ENCODE data around the gene TOP3A. TPM values are rescaled to one million over a fixed set of nuclear protein-coding genes. Genes with fewer than 3 reads are reported as not detected.

TOP3A gene
- total RNA-seq, 1 experiment from 2014 or later: 100 TPM

DNA sequence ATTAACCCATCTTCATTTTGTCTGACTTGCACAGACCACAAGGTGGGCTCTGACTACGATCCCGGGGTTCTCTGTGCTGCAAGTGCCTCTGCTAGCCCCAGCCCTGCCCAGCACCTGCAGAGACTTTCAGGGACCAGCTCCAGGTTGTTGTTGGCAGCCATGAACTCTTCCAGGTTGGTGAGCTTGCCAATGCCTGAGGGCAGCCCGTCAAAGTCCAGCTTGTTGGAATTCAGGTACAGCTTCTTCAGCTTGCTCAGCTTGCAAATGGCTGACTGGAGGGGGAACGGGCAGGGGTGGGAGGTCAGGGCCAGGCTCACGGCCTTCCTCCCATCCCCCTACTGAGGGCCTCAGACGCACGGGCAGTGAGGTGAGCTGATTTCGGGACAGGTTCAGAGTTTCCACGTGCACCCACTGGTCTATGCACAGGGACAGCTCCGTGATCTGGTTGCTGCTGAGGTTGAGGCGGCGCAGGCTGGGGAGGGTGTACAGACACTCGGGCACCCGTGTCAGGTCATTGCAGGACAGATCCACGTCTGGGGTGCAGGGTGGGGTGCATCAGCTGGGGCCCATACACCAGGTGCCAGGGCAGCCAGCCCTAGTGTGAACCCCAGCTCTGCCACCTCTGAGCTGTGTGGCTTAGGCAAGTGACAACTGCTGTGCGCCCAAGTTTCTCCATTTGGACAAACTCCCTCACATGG is 61.5 kb downstream of the TOP3A start:
- H3K4me3 ChIP-seq (ENCODE audit: low read depth, low read length, poor library complexity, severe bottlenecking): no peak overlapping the region
- CTCF ChIA-PET: no interaction called here
- H3K9me3 ChIP-seq (ENCODE audit: low read depth, low read length, poor library complexity, severe bottlenecking): no peaks in the 10 kb centered on the region
- DNase-seq (ENCODE audit: low spot score): no peak
- H3K27me3 ChIP-seq (replicated peaks; ENCODE audit: insufficient read depth, low read depth, low read length, poor library complexity): no peaks in the 10 kb centered on the region
- POLR2A ChIA-PET (ENCODE audit: low non-redundant PET): no interaction called here
- no TSS peak for BruUV-seq (replicated peaks)
- peaks cover 37% of the 10 kb centered on the region for H3K36me3 ChIP-seq (ENCODE audit: insufficient read depth, low read length, poor library complexity, severe bottlenecking)
- intact Hi-C loops (cut with micrococcal nuclease; ENCODE audit: unreplicated experiment): no loop called here
- H3K4me1 ChIP-seq (ENCODE audit: insufficient read depth, low read length, poor library complexity, severe bottlenecking): no peaks in the 10 kb centered on the region
- TF ChIP-seq, protein P1, sequence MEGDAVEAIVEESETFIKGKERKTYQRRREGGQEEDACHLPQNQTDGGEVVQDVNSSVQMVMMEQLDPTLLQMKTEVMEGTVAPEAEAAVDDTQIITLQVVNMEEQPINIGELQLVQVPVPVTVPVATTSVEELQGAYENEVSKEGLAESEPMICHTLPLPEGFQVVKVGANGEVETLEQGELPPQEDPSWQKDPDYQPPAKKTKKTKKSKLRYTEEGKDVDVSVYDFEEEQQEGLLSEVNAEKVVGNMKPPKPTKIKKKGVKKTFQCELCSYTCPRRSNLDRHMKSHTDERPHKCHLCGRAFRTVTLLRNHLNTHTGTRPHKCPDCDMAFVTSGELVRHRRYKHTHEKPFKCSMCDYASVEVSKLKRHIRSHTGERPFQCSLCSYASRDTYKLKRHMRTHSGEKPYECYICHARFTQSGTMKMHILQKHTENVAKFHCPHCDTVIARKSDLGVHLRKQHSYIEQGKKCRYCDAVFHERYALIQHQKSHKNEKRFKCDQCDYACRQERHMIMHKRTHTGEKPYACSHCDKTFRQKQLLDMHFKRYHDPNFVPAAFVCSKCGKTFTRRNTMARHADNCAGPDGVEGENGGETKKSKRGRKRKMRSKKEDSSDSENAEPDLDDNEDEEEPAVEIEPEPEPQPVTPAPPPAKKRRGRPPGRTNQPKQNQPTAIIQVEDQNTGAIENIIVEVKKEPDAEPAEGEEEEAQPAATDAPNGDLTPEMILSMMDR (conservative IDR thresholded peaks at IDR 0.05; ENCODE audit: low read depth, low read length): no peak
- TF ChIP-seq EZH2 (IDR thresholded peaks at IDR 0.05; ENCODE audit: borderline replicate concordance, low read depth, low read length, poor library complexity, severe bottlenecking): no peak
- no peak overlapping the region for H3K27ac ChIP-seq (ENCODE audit: low read depth, low read length, poor library complexity, severe bottlenecking)

DNA sequence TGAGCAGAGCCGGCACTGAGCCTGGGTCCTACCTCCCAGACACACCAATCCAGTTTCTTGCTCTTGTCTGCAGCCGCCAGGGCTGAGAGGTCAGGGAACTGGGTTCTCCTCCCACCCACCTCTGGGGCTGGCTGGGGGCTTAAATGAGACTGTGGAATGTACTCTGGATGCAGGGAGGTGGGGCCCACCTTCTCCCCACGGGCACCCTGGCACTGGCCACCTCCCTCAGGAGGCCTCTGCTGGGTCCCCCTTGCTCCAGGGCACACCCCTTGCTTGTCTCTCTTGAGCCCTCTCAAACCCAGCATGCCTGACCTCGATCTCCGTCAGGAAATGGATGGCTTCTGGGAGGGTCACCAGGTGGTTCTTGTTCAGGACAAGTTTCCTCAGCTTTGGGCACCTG is 62.6 kb downstream of the TOP3A start:
- intact Hi-C loops (cut with micrococcal nuclease; ENCODE audit: unreplicated experiment): no loop called here
- ChIA-PET CTCF (no interaction called here), POLR2A (ENCODE audit: low non-redundant PET) (no interaction called here)
- Histone ChIP-seq H3K9me3 (ENCODE audit: low read depth, low read length, poor library complexity, severe bottlenecking) (no peaks in the 10 kb centered on the region), H3K36me3 (ENCODE audit: insufficient read depth, low read length, poor library complexity, severe bottlenecking) (peaks cover 37% of the 10 kb centered on the region), H3K4me3 (ENCODE audit: low read depth, low read length, poor library complexity, severe bottlenecking) (no peak overlapping the region), H3K27ac (ENCODE audit: low read depth, low read length, poor library complexity, severe bottlenecking) (no peak overlapping the region), H3K4me1 (ENCODE audit: insufficient read depth, low read length, poor library complexity, severe bottlenecking) (no peaks in the 10 kb centered on the region), H3K27me3 (replicated peaks; ENCODE audit: insufficient read depth, low read depth, low read length, poor library complexity) (no peaks in the 10 kb centered on the region)
- no peak for DNase-seq (ENCODE audit: low spot score)
- no peak for TF ChIP-seq EZH2 (IDR thresholded peaks at IDR 0.05; ENCODE audit: borderline replicate concordance, low read depth, low read length, poor library complexity, severe bottlenecking)
- TF ChIP-seq, protein P1 (conservative IDR thresholded peaks at IDR 0.05; ENCODE audit: low read depth, low read length): no peak
- BruUV-seq (replicated peaks): no TSS peak

DNA sequence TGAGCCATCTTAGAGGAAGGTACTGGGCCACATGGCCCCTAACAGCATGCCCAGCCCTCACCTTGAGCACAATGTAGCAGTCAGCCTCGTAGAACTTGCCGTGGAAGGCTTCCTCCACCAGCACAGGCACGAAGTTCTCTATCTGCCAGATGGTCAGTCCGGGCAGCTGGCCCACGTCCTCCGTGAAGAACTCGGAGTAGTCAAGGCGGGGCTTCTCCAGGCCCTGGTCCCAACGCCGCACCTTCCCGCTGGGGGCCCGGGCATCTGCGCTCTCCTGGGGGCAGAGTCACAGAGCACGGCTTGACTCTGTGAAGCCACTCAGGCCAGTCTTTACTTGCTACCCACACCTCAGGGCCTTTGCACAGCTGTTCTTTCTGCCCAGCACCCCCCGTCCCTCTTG is 63.6 kb downstream of the TOP3A start:
- BruUV-seq (replicated peaks): no TSS peak
- H3K27ac ChIP-seq (ENCODE audit: low read depth, low read length, poor library complexity, severe bottlenecking): no peak overlapping the region
- no peak for TF ChIP-seq EZH2 (IDR thresholded peaks at IDR 0.05; ENCODE audit: borderline replicate concordance, low read depth, low read length, poor library complexity, severe bottlenecking)
- TF ChIP-seq, protein P1 (conservative IDR thresholded peaks at IDR 0.05; ENCODE audit: low read depth, low read length): no peak
- DNase-seq (ENCODE audit: low spot score): no peak
- H3K4me3 ChIP-seq (ENCODE audit: low read depth, low read length, poor library complexity, severe bottlenecking): no peak overlapping the region
- H3K27me3 ChIP-seq (replicated peaks; ENCODE audit: insufficient read depth, low read depth, low read length, poor library complexity): no peaks in the 10 kb centered on the region
- intact Hi-C loops (cut with micrococcal nuclease; ENCODE audit: unreplicated experiment): no loop called here
- ChIA-PET CTCF (no interaction called here), POLR2A (ENCODE audit: low non-redundant PET) (no interaction called here)
- no peaks in the 10 kb centered on the region for H3K9me3 ChIP-seq (ENCODE audit: low read depth, low read length, poor library complexity, severe bottlenecking)
- H3K4me1 ChIP-seq (ENCODE audit: insufficient read depth, low read length, poor library complexity, severe bottlenecking): no peaks in the 10 kb centered on the region
- peaks cover 41% of the 10 kb centered on the region for H3K36me3 ChIP-seq (ENCODE audit: insufficient read depth, low read length, poor library complexity, severe bottlenecking)

All from A673 (cell line).